ENCODE data around the gene BICD1.

Gene BICD1

GRCh38 chr12:32344047-32344446, 237.4 kb downstream of the BICD1 start:
- peak; percentile 37 for DNase-seq (ENCODE audit: low spot score)

GRCh38 chr12:32353540-32353939, 246.9 kb downstream of the BICD1 start:
- DNase-seq (ENCODE audit: low spot score): no peak

GRCh38 chr12:32357601-32358249, 251.1 kb downstream of the BICD1 start:
- DNase-seq (ENCODE audit: low spot score): no peak

GRCh38 chr12:32360956-32361355, 254.3 kb downstream of the BICD1 start:
- no peak for DNase-seq (ENCODE audit: low spot score)

- DNase-seq (ENCODE audit: low spot score): no peak
Observed at GRCh38 chr12:32362892-32363291, 256.2 kb downstream of the BICD1 start.

GRCh38 chr12:32365473-32366064, 258.9 kb downstream of the BICD1 start:
- peak; percentile 68 for DNase-seq (ENCODE audit: low spot score)

GRCh38 chr12:32366714-32367113, 260.1 kb downstream of the BICD1 start:
- no peak for DNase-seq (ENCODE audit: low spot score)

- DNase-seq (ENCODE audit: low spot score): no peak
Observed at GRCh38 chr12:32367381-32367780, 260.7 kb downstream of the BICD1 start.

- no peak for DNase-seq (ENCODE audit: low spot score)
Observed at GRCh38 chr12:32369202-32369601, 262.6 kb downstream of the BICD1 start.

GRCh38 chr12:32377344-32378055, 270.9 kb downstream of the BICD1 start:
- no peak for DNase-seq (ENCODE audit: low spot score)

GRCh38 chr12:32379213-32379612, 272.6 kb downstream of the BICD1 start:
- no peak for DNase-seq (ENCODE audit: low spot score)

- DNase-seq (ENCODE audit: low spot score): no peak
Observed at GRCh38 chr12:32379667-32380066, 273.0 kb downstream of the BICD1 start.

GRCh38 chr12:32382226-32382625, 275.6 kb downstream of the BICD1 start:
- DNase-seq (ENCODE audit: low spot score): no peak

GRCh38 chr12:32390572-32391219, 284.0 kb downstream of the BICD1 start:
- DNase-seq (ENCODE audit: low spot score): no peak

GRCh38 chr12:32395026-32395425, 288.4 kb downstream of the BICD1 start:
- no peak for DNase-seq (ENCODE audit: low spot score)

GRCh38 chr12:32397696-32398095, 291.0 kb downstream of the BICD1 start:
- DNase-seq (ENCODE audit: low spot score): peak; percentile 69

- no peak for DNase-seq (ENCODE audit: low spot score)
Observed at GRCh38 chr12:32398181-32398580, 291.5 kb downstream of the BICD1 start.

- DNase-seq (ENCODE audit: low spot score): no peak
Observed at GRCh38 chr12:32398816-32399369, 292.2 kb downstream of the BICD1 start.

GRCh38 chr12:32399370-32400113, 292.9 kb downstream of the BICD1 start, which contains the start of gene FGD4:
FGD4 (plus strand) TSS chr12:32399558.
- peak; percentile 89 for DNase-seq (ENCODE audit: low spot score)

- DNase-seq (ENCODE audit: low spot score): peak; percentile 65
Observed at GRCh38 chr12:32400114-32400672, 293.5 kb downstream of the BICD1 start.

GRCh38 chr12:32400866-32401265, 294.2 kb downstream of the BICD1 start:
- DNase-seq (ENCODE audit: low spot score): no peak

Measured in iPS-NIHi11 (cell line).